H9 (cell line): ENCODE measurements around the gene DGKD. TPM values are rescaled to one million over a fixed set of nuclear protein-coding genes. Genes with fewer than 3 reads are reported as not detected.

Experiments used
- DNase-seq: peaks from one replicate; pipeline ENCODE4 v3.0.0-alpha.2; 2017
- H2AFZ ChIP-seq: one replicate; pipeline ENCODE4 v1.6.1; 2013; ENCODE audit warnings: mild to moderate bottlenecking, low read length, control low read depth, moderate library complexity
- H2AK5ac ChIP-seq: 2 replicates; pipeline ENCODE4 v1.6.1; 2013; ENCODE audit warnings: low read length, control low read depth, mixed read lengths; ENCODE audit not compliant: insufficient read length
- H2BK120ac ChIP-seq: one replicate; pipeline ENCODE4 v1.6.1; 2013; ENCODE audit warnings: low read depth, mild to moderate bottlenecking, low read length, control low read depth, inconsistent platforms; ENCODE audit not compliant: poor library complexity, severe bottlenecking
- H2BK12ac ChIP-seq: 2 replicates; pipeline ENCODE4 v1.6.1; 2013; ENCODE audit warnings: low read length, control low read depth, mixed read lengths, low read depth; ENCODE audit not compliant: insufficient read length
- H2BK15ac ChIP-seq: 2 replicates; pipeline ENCODE4 v1.6.1; 2013; ENCODE audit warnings: low read depth, low read length, control low read depth
- H2BK20ac ChIP-seq: one replicate; pipeline ENCODE4 v1.6.1; 2013; ENCODE audit warnings: low read depth, mild to moderate bottlenecking, low read length, control low read depth, inconsistent platforms; ENCODE audit not compliant: poor library complexity, severe bottlenecking
- H2BK5ac ChIP-seq: 2 replicates; pipeline ENCODE4 v1.6.1; 2013; ENCODE audit warnings: low read length, control low read depth, mixed read lengths; ENCODE audit not compliant: insufficient read length
- H3K14ac ChIP-seq: 2 replicates; pipeline ENCODE4 v1.6.1; 2013; ENCODE audit warnings: low read length, control low read depth; ENCODE audit not compliant: insufficient read depth
- H3K18ac ChIP-seq: 2 replicates; pipeline ENCODE4 v1.6.1; 2013; ENCODE audit warnings: low read depth, mild to moderate bottlenecking, mixed read lengths, low read length, control low read depth; ENCODE audit not compliant: insufficient read length
- H3K23ac ChIP-seq: 2 replicates; pipeline ENCODE4 v1.6.1; 2013; ENCODE audit warnings: low read length, control low read depth, mixed read lengths, low read depth; ENCODE audit not compliant: insufficient read length
- H3K23me2 ChIP-seq: 2 replicates; pipeline ENCODE4 v1.6.1; 2013; ENCODE audit warnings: low read depth, mild to moderate bottlenecking, mixed read lengths, low read length, control low read depth; ENCODE audit not compliant: insufficient read length, poor library complexity, severe bottlenecking
- H3K27ac ChIP-seq: 2 replicates; pipeline ENCODE4 v1.5.1; 2013; ENCODE audit warnings: low read length, control low read depth, mixed read lengths, low read depth; ENCODE audit not compliant: insufficient read length
- H3K27me3 ChIP-seq: 2 replicates; pipeline ENCODE4 v1.6.1; 2013; ENCODE audit warnings: low read length, control low read depth, inconsistent platforms; ENCODE audit not compliant: insufficient read depth
- H3K4ac ChIP-seq: 2 replicates; pipeline ENCODE4 v1.6.1; 2013; ENCODE audit warnings: low read depth, mild to moderate bottlenecking, control low read depth, inconsistent platforms, low read length, moderate library complexity
- H3K4me1 ChIP-seq: 2 replicates; pipeline ENCODE4 v1.6.1; 2013; ENCODE audit warnings: low read length, control low read depth, inconsistent platforms; ENCODE audit not compliant: insufficient read depth
- H3K4me2 ChIP-seq: 2 replicates; pipeline ENCODE4 v1.6.1; 2013; ENCODE audit warnings: low read length, control low read depth, mixed read lengths; ENCODE audit not compliant: insufficient read length, insufficient read depth
- H3K56ac ChIP-seq: 2 replicates; pipeline ENCODE4 v1.6.1; 2013; ENCODE audit warnings: low read depth, mild to moderate bottlenecking, mixed read lengths, low read length, control low read depth; ENCODE audit not compliant: insufficient read length
- H3K79me1 ChIP-seq: 2 replicates; pipeline ENCODE4 v1.6.1; 2013; ENCODE audit warnings: low read depth, mild to moderate bottlenecking, moderate library complexity, low read length, control low read depth, inconsistent platforms; ENCODE audit not compliant: insufficient read depth, poor library complexity, severe bottlenecking
- H3K79me2 ChIP-seq: 2 replicates; pipeline ENCODE4 v1.6.1; 2013; ENCODE audit warnings: low read length, control low read depth, inconsistent platforms; ENCODE audit not compliant: insufficient read depth
- H3K9ac ChIP-seq: 2 replicates; pipeline ENCODE4 v1.6.1; 2013; ENCODE audit warnings: low read length, control low read depth, mixed read lengths; ENCODE audit not compliant: insufficient read length; ENCODE audit errors: extremely low read depth
- H3K9me3 ChIP-seq: one replicate; pipeline ENCODE4 v1.6.1; 2013; ENCODE audit warnings: low read depth, low read length, inconsistent platforms; ENCODE audit not compliant: control insufficient read depth
- H3T11ph ChIP-seq: one replicate; pipeline ENCODE4 v1.6.1; 2013; ENCODE audit warnings: mild to moderate bottlenecking, low read length, control low read depth, inconsistent platforms
- H4K20me1 ChIP-seq: one replicate; pipeline ENCODE4 v1.6.1; 2013; ENCODE audit not compliant: control insufficient read depth, insufficient read length, insufficient read depth
- H4K5ac ChIP-seq: 2 replicates; pipeline ENCODE4 v1.6.1; 2013; ENCODE audit warnings: low read depth, mild to moderate bottlenecking, mixed read lengths, low read length, control low read depth; ENCODE audit not compliant: insufficient read length
- H4K8ac ChIP-seq: replicated peaks from 2 replicates; pipeline ENCODE4 v1.6.1; 2013; ENCODE audit warnings: low read length, control low read depth, mixed read lengths, low read depth; ENCODE audit not compliant: insufficient read length
- H4K91ac ChIP-seq: 2 replicates; pipeline ENCODE4 v1.6.1; 2013; ENCODE audit warnings: low read depth, mild to moderate bottlenecking, moderate library complexity, mixed read lengths, low read length, control low read depth; ENCODE audit not compliant: insufficient read length
- H3K27ac Mint-ChIP-seq, 3 experiments: 2 replicates in 2 of 3; 3 replicates in 1 of 3; pipeline ENCODE4 v1.8.0; 2020 to 2021; ENCODE audit warnings: mixed read lengths in 3 of 3, mild to moderate bottlenecking in 1 of 3, moderate library complexity in 1 of 3
- H3K27me3 Mint-ChIP-seq: 2 replicates; pipeline ENCODE4 v1.8.0; 2021; ENCODE audit warnings: low read depth, mild to moderate bottlenecking, moderate library complexity, mixed read lengths
- H3K36me3 Mint-ChIP-seq, 3 experiments: 2 replicates in 2 of 3; 3 replicates in 1 of 3; pipeline ENCODE4 v1.8.0; 2020 to 2021; ENCODE audit warnings: low read depth in 3 of 3, mixed read lengths in 3 of 3; ENCODE audit not compliant: insufficient read depth in 1 of 3
- H3K4me1 Mint-ChIP-seq, 2 experiments: 2 replicates each; pipeline ENCODE4 v1.8.0; 2020; ENCODE audit warnings: mixed read lengths in 2 of 2
- H3K4me3 Mint-ChIP-seq, 2 experiments: 2 replicates in 1 of 2; 3 replicates in 1 of 2; pipeline ENCODE4 v1.8.0; 2020 to 2021; ENCODE audit warnings: mild to moderate bottlenecking in 2 of 2, mixed read lengths in 2 of 2, moderate library complexity in 1 of 2
- H3K9me3 Mint-ChIP-seq, 2 experiments: 2 replicates in 1 of 2; 3 replicates in 1 of 2; pipeline ENCODE4 v1.8.0; 2020; ENCODE audit warnings: mild to moderate bottlenecking in 2 of 2, mixed read lengths in 2 of 2, moderate library complexity in 1 of 2
- CTCF ChIP-seq: fragments of 200-600 bp; sonication (generic); conservative IDR thresholded peaks from 3 replicates; pipeline ENCODE4 v1.8.0; 2021; ENCODE audit warnings: antibody characterized with exemption, mild to moderate bottlenecking
- WGBS: extraction: QIAGEN DNeasy Blood & Tissue Kit; methylation state at CpG from one replicate; pipeline ENCODE4 v1.1.7; 2013; ENCODE audit warnings: missing lambda C conversion rate, low lambda C conversion rate, mixed read lengths; ENCODE audit not compliant: insufficient read length; ENCODE audit errors: extremely low coverage; 5-methylcytosine and 5-hydroxymethylcytosine counted together
- total RNA-seq: library from RNA; stranded (reverse); gene quantifications from 2 replicates; pipeline ENCODE4 v1.2.1, GENCODE V29; 2021

Gene DGKD
- total RNA-seq, 1 experiment from 2014 or later: 20.7 TPM

- WGBS: no CpG with 5 or more reads among the region's 10 CpGs
- no peaks in the 10 kb centered on the region; the same call in 1 of the 2 replicates for H3K27me3 Mint-ChIP-seq
- H3K18ac ChIP-seq: no peak overlapping the region
- no peaks in the 10 kb centered on the region for H4K20me1 ChIP-seq
- no peak overlapping the region for H4K91ac ChIP-seq
- no peak for TF ChIP-seq CTCF
- H3K4me1 Mint-ChIP-seq: peaks cover 0 to 2% of the 10 kb centered on the region in 2 experiments; a peak in 1 of 4 replicates
- no peak overlapping the region for H2AK5ac ChIP-seq
- no peak overlapping the region for H3K4me2 ChIP-seq
- H2BK15ac ChIP-seq: no peak overlapping the region
- H3K4me1 ChIP-seq: no peaks in the 10 kb centered on the region
- H3K36me3 Mint-ChIP-seq: peaks cover 17 to 58% (median 46%) of the 10 kb centered on the region in 3 experiments
- H3K23me2 ChIP-seq: no peaks in the 10 kb centered on the region
- H3K9ac ChIP-seq: no peak overlapping the region
- H3K27ac ChIP-seq: no peak overlapping the region
- H2AFZ ChIP-seq: no peak overlapping the region
- H3K4ac ChIP-seq: no peak overlapping the region
- no peak overlapping the region for H4K5ac ChIP-seq
- H2BK12ac ChIP-seq: no peak overlapping the region
- no peak overlapping the region for H3K27ac Mint-ChIP-seq
- H2BK5ac ChIP-seq: no peak overlapping the region
- no peak overlapping the region for H2BK120ac ChIP-seq
- no peak overlapping the region for H3K4me3 Mint-ChIP-seq
- H3K9me3 ChIP-seq: no peaks in the 10 kb centered on the region
- H4K8ac ChIP-seq: no peak overlapping the region
- no peaks in the 10 kb centered on the region; a peak in 1 of 5 replicates for H3K9me3 Mint-ChIP-seq
- no peak overlapping the region for H2BK20ac ChIP-seq
- DNase-seq: no peak
- no peak overlapping the region for H3K23ac ChIP-seq
- H3K27me3 ChIP-seq: no peaks in the 10 kb centered on the region
- H3T11ph ChIP-seq: no peak overlapping the region
- no peaks in the 10 kb centered on the region for H3K79me2 ChIP-seq
- no peaks in the 10 kb centered on the region for H3K79me1 ChIP-seq
- no peak overlapping the region for H3K14ac ChIP-seq
- no peak overlapping the region for H3K56ac ChIP-seq
Observed at GRCh38 chr2:233459426-233459825, 105.1 kb downstream of the DGKD start.
